GM19240 (cell line): ENCODE results near the gene C15orf39.
"Not testable (repeated sequence)": the region's sequence is repeated elsewhere in the genome, so short reads cannot be mapped to it uniquely, and the experiment has no call there.

ENCODE experiments used
- DNase-seq: peaks from one replicate; pipeline ENCODE4 v3.0.0; 2011; ENCODE audit warnings: low spot score; ENCODE audit not compliant: insufficient read length

Gene C15orf39

DNA sequence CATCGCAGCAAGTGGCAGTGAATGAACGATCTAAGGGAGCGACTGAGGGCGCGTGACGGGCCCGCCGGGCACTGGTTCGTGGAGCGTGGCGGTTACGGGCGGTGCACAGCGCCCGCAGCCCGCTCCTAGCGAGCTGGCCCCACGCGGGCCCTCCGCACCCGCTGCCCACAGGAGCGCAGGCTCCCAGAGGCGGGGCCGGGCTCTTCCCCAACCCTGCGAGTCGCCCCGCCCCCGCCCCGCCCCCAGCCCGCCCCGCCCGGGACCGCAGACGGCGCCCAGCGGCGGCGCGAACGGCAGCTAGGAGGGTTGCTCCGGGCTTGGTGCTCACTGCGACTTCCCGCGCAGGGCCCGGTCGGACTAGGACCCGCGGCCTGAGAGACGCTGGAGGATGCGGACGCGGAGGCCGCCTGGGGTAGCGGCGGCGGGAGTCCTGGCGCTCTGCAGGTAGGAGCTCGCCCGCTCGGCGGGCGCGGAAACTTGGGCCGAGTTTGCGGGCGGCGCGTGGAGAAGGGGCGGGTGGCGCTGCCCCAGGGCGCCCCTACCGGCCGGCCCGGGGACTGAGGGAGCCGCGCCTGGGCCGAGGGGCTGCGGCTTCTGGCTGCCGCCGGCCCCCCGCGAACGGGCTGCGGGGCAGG, at the start of gene C15orf39:
Gene C15orf39, plus strand, starts transcription at position 267 of the 635 bp plus-strand sequence. CDS start 4,167 bp downstream, outside the sequence.
- DNase-seq: peak; percentile 77

GRCh38 chr15:75152382-75153079, 49.2 kb upstream of the C15orf39 start:
- no peak for DNase-seq

- no peak for DNase-seq
Measured at GRCh38 chr15:75153087-75153486, 48.6 kb upstream of the C15orf39 start.

DNA sequence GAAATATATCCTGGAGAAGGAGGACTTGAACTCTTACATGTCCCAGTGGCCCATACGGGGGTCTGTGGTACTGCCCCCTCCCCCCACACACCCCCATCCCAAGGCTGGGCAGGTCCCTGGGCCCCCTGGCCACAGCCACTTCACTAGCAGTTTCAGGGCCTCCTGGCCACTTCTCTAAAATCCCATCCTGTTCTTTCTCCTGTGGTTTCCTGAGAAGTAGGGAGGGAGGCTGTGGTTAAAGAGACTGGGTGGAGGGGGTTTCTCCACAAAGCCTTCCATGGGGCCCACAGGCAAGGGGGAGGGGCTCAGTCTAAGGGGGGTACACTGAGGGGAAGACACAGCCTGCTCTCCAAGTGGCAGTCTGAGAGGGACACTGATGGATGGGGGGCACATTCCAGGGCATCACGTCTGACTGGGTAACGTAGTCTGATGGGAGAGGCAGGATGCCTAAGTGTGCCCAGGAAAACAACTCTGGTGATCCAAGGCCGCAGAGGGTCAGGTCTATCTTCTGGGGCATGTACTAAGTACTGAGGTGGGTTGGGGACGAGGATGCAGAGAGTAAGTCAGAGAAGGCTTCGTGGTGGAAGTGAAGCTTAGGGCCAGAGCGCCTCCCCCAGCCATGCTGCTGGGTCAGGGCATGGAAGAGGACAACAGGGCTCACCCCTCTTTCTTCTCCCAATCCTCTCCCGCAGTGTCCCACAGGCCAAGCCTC, 48.0 kb upstream of the C15orf39 start:
- no peak for DNase-seq

GRCh38 chr15:75154461-75155062, 47.1 kb upstream of the C15orf39 start:
- no peak for DNase-seq

GRCh38 chr15:75156326-75157215, 45.1 kb upstream of the C15orf39 start:
- no peak for DNase-seq

DNA sequence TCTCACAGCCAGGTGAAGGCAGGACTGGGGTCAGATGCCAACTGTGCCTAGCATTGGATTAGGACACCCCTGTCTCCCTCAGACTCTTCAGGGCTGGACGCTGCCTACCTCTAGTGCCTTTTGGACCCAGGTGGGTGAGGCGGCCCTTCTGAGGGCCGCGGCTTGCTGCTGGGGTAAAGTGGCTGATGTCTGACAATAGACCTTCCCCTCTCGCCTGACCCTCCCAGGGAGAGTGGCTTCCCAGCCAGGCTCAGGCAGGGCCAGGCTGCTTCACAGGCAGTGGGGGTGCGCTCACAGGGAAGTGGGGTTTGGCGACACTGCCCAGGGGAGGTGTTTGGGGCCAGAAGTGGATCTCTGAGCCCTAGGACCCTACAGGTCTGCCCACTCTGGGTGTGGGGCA, 43.3 kb upstream of the C15orf39 start:
- DNase-seq: no peak

- no peak for DNase-seq
Measured at GRCh38 chr15:75159244-75159643, 42.4 kb upstream of the C15orf39 start.

DNA sequence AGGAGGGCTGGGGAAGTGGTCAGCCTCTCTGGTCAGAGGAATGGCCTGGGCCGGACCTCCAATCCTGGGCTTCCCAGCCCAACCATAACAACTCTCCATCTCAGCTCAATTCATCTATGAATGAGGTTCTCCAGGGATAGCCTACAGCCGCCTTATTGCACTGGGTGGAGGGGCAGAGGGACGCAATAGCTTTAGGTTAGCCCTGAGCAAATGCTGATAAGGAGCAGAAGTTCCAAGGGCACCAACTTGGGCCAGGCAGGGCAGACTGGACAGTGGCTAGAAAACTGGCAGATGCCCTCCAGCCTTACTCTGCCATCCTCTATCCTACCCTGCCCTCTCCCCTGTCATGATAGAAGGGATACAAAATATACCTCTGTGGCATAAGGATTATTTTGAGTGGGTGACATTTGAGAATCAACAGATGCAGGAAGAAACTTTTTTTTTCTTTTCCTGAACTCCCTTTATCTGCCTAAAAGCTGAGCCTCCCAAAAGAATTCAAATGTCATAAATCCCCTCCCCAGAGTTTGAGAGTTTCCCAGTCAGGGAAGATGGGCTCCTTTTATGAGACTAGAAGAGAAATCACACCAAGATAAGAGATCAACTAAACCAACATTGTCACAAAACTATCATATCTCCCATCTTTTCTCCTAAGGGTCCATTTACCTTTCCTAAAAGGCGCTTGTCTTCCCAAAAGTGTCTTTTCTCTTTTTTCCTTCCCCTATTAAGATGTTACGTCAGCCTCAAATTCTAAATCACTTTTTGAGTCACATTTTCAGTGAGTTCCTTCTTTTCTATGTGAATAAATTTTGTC, 40.4 kb upstream of the C15orf39 start:
- DNase-seq: no peak

DNA sequence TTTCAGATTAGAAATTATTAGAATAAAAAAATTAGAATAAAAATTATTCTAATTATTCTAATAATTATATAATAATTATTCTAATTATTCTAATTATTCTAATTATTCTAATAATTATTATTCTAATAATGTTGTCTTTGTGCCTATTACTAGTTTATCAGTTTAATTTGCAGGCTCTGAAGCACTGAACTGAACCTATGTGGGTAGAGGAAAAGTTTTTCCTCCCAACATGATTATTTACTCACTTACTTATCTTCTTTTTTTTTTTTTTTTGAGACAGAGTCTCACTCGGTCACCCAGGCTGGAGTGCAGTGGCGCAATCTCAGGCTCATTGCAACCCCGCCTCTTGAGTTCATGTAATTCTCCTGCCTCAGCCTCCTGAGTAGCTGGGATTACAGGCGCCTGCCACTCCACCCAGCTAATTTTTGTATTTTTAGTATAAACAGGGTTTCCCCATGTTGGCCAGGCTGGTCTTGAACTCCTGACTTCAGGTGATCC, 39.7 kb upstream of the C15orf39 start:
- no peak for DNase-seq

DNA sequence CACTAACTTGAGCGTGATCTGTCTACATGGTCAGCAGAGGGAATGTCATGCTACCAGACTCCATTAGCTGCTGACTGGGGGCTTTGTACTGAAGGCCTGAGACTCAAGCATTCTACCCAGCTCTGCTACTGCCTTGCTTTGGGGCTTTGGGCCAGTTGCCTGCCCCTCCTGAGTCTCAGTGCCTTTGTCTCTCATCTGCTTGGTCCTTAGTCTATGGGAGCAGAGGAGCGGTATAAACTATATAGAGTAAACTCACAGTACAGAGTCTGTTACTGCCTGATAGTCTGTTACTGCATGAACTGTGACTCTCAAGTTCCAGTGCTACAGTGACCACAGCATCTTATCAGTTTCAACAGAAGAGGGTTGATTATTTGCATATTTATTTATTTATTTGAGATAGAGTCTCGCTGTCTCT, 38.5 kb upstream of the C15orf39 start:
- no peak for DNase-seq

- DNase-seq: no peak
Measured at GRCh38 chr15:75164625-75165350, 36.9 kb upstream of the C15orf39 start.

DNA sequence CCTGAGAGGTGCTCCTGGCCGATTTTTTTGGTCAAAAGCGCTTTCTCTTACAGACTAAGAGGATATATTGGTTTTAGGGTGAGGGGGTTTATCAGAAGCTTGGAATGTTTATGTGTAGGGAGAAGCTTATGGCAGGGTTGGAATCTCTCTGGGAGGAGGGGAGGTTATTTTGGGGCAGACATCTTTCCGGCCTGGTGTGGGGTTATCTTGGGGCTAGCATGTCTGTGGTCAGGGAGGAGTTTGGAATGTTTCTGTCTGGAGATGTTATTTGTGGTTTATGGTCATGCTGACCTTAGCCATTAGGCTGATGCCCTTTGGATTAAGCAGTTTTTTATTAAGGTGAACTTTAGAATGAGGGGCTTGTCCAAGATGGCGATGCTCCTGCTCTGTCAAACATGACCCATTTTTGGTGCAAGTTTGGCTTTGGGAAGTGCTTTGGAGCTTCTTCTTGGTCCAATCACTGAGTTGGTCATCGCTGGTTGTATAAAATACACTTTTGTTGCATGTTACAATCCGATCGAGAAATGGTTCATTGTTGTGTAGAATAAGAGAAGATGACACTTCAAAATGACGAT, 35.1 kb upstream of the C15orf39 start:
- not testable (repeated sequence) for DNase-seq

- no peak for DNase-seq
Measured at GRCh38 chr15:75167588-75168350, 33.9 kb upstream of the C15orf39 start.

DNA sequence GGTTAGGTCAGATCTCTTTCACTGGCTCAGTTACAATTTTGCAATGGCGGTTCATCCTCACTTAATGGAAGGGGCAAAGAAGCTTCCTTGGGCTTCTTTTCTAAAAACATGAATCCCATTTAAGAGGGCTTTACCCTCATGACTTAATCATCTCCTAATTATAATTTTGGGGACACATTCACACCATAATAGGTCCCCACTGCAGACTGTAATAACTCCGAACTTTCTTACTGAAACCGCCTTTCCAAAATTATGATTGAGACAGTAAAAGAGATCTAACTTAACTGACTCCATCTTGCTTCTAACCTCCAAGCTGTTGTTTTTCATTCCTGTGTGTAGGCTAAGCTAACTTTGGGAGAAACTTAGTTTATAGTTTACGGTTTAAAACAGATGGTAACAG, 33.3 kb upstream of the C15orf39 start:
- no peak for DNase-seq

- no peak for DNase-seq
Measured at GRCh38 chr15:75170203-75170602, 31.5 kb upstream of the C15orf39 start.

- no peak for DNase-seq
Measured at GRCh38 chr15:75170711-75171341, 30.9 kb upstream of the C15orf39 start.

- DNase-seq: no peak
Measured at GRCh38 chr15:75171408-75171807, 30.3 kb upstream of the C15orf39 start.
